DMS114 treated with DMSO at 0.1 percent for 48 hours (cell line): ENCODE results near the gene RAD51B.
"Not testable (repeated sequence)": the region's sequence is repeated elsewhere in the genome, so short reads cannot be mapped to it uniquely, and the experiment has no call there.

ENCODE experiments used
- DNase-seq: peaks from one replicate; lab custom pipeline; 2025; ENCODE audit not compliant: unreplicated experiment; lab: John Stamatoyannopoulos, UW

The RAD51B gene

GRCh38 chr14:67978749-67979148 lies 159.2 kb downstream of the RAD51B start:
- no peak for DNase-seq

- DNase-seq: no peak
Observed at GRCh38 chr14:67982711-67983608, 163.4 kb downstream of the RAD51B start.

- no peak for DNase-seq
Observed at GRCh38 chr14:67984274-67984673, 164.7 kb downstream of the RAD51B start.

- no peak for DNase-seq
Observed at GRCh38 chr14:67986131-67986841, 166.7 kb downstream of the RAD51B start.

- no peak for DNase-seq
Observed at GRCh38 chr14:67987606-67988005, 168.0 kb downstream of the RAD51B start.

- DNase-seq: not testable (repeated sequence)
Observed at GRCh38 chr14:67988210-67988609, 168.6 kb downstream of the RAD51B start.

GRCh38 chr14:67990576-67990975 lies 171.0 kb downstream of the RAD51B start:
- DNase-seq: no peak

- no peak for DNase-seq
Observed at GRCh38 chr14:67994531-67994930, 175.0 kb downstream of the RAD51B start.

- DNase-seq: no peak
Observed at GRCh38 chr14:67996235-67996634, 176.7 kb downstream of the RAD51B start.

- DNase-seq: no peak
Observed at GRCh38 chr14:67998834-67999233, 179.3 kb downstream of the RAD51B start.

- DNase-seq: no peak
Observed at GRCh38 chr14:67999290-67999689, 179.7 kb downstream of the RAD51B start.

- DNase-seq: no peak
Observed at GRCh38 chr14:67999705-68000384, 180.3 kb downstream of the RAD51B start.

GRCh38 chr14:68000511-68000910 lies 180.9 kb downstream of the RAD51B start:
- DNase-seq: no peak

GRCh38 chr14:68008491-68008890 lies 188.9 kb downstream of the RAD51B start:
- DNase-seq: no peak

- no peak for DNase-seq
Observed at GRCh38 chr14:68011406-68012028, 191.9 kb downstream of the RAD51B start.

GRCh38 chr14:68012871-68013270 lies 193.3 kb downstream of the RAD51B start:
- no peak for DNase-seq

GRCh38 chr14:68013326-68013725 lies 193.7 kb downstream of the RAD51B start:
- no peak for DNase-seq

GRCh38 chr14:68014771-68015170 lies 195.2 kb downstream of the RAD51B start:
- DNase-seq: no peak

GRCh38 chr14:68015356-68016254 lies 196.0 kb downstream of the RAD51B start:
- DNase-seq: no peak

- DNase-seq: no peak
Observed at GRCh38 chr14:68016255-68016914, 196.8 kb downstream of the RAD51B start.
